NOMO-1 treated with dmso at 0.1 percent for 144 hours (cell line): ENCODE measurements around the gene ZNF678.
"Not testable (repeated sequence)": the region's sequence is repeated elsewhere in the genome, so short reads cannot be mapped to it uniquely, and the experiment has no call there.

Experiments
- DNase-seq: peaks from one replicate; lab custom pipeline; 2025; ENCODE audit not compliant: unreplicated experiment; lab: John Stamatoyannopoulos, UW

ZNF678 gene

GRCh38 chr1:227549892-227550291 is 13.5 kb upstream of the ZNF678 start:
- no peak for DNase-seq

- DNase-seq = not testable (repeated sequence)
Observed at GRCh38 chr1:227551881-227552280, 11.5 kb upstream of the ZNF678 start.

- DNase-seq = no peak
Observed at GRCh38 chr1:227556288-227556687, 7.1 kb upstream of the ZNF678 start.

- DNase-seq = no peak
Observed at GRCh38 chr1:227557962-227558725, 5.2 kb upstream of the ZNF678 start.

- DNase-seq = no peak
Observed at GRCh38 chr1:227558732-227559262, 4.6 kb upstream of the ZNF678 start.

GRCh38 chr1:227559499-227559898 is 3.9 kb upstream of the ZNF678 start:
- no peak for DNase-seq

GRCh38 chr1:227559926-227560325 is 3.4 kb upstream of the ZNF678 start:
- DNase-seq = no peak

- DNase-seq = no peak
Observed at GRCh38 chr1:227560393-227561173, 2.8 kb upstream of the ZNF678 start.

- DNase-seq = no peak
Observed at GRCh38 chr1:227561241-227561907, 2.0 kb upstream of the ZNF678 start.

- DNase-seq = no peak
Observed at GRCh38 chr1:227562037-227562436, 1.3 kb upstream of the ZNF678 start.

GRCh38 chr1:227562933-227563323 is 428 bp upstream of the ZNF678 start:
- no peak for DNase-seq

GRCh38 chr1:227567256-227567655 is 3.9 kb downstream of the ZNF678 start:
- DNase-seq = no peak

GRCh38 chr1:227568593-227568992 is 5.2 kb downstream of the ZNF678 start:
- DNase-seq = no peak

- DNase-seq = no peak
Observed at GRCh38 chr1:227572752-227573151, 9.4 kb downstream of the ZNF678 start.

GRCh38 chr1:227574926-227575325 is 11.6 kb downstream of the ZNF678 start:
- no peak for DNase-seq

GRCh38 chr1:227576189-227576588 is 12.8 kb downstream of the ZNF678 start:
- DNase-seq = no peak

- no peak for DNase-seq
Observed at GRCh38 chr1:227577500-227577899, 14.1 kb downstream of the ZNF678 start.

GRCh38 chr1:227583354-227583753 is 20.0 kb downstream of the ZNF678 start:
- no peak for DNase-seq

GRCh38 chr1:227586733-227587132 is 23.4 kb downstream of the ZNF678 start:
- DNase-seq = no peak

GRCh38 chr1:227587968-227588367 is 24.6 kb downstream of the ZNF678 start:
- DNase-seq = no peak

- DNase-seq = not testable (repeated sequence)
Observed at GRCh38 chr1:227588769-227589168, 25.4 kb downstream of the ZNF678 start.

GRCh38 chr1:227589777-227590176 is 26.4 kb downstream of the ZNF678 start:
- DNase-seq = not testable (repeated sequence)
